GM19452 (cell line): ENCODE data around the gene TBC1D5.

Experiments used
- ATAC-seq: cut with Tn5 transposase; IDR thresholded peaks from one replicate; pipeline ENCODE4 v1.9.1; 2021; ENCODE audit not compliant: unreplicated experiment

TBC1D5 gene

GRCh38 chr3:17190353-17191078 lies 551.9 kb downstream of the TBC1D5 start:
- ATAC-seq = no peak

- ATAC-seq = no peak
Measured at GRCh38 chr3:17188378-17188777, 554.1 kb downstream of the TBC1D5 start.

DNA sequence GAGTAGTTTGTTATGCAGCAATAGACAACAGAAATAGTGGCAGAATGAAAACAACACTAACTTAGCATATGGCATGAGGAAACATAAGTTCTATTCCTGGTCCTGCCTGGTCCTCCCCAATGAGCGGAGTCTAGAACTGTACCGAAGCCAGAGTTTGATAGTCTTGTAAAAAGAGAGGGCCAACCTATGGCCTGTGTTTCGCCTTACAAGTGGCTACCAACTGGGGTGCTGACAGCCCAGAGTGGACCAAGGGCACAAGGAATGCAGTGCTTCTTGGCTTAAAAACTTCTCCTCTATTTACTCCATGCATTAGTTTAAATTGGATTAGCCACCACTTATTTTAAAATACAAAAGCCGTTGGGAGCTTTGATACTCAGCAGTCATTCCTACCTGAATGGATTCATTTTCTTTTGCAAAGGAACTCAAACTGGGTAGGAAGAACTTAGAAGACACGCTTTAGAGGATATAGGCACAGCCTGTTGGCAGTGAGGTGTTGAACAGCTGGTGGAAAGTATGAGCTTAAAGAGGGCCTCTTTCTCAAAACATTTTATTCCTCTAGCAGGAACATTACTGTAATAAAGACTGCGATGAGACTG lies 554.7 kb downstream of the TBC1D5 start:
- ATAC-seq = no peak

GRCh38 chr3:17183951-17184550 lies 558.4 kb downstream of the TBC1D5 start:
- no peak for ATAC-seq

DNA sequence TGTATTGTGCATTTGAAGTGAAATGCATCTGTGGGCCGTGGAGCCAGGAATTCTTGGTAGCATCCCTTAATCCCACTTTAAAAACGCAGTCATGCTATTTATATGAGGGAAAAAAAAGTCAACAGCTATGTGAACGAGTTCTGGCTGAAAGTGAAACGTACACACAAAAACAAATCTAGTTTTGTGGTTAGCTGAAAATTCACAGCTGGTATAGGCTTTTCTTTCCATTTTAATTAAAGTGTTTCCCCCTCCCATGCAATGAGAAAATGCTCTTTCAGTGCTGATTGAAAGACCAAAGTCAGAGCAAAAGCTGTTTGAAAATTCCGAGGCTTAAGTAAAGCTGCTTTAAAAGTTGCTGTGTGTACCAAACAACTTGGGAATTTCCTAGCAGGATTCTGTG lies 560.3 kb downstream of the TBC1D5 start:
- ATAC-seq = peak; percentile 50

DNA sequence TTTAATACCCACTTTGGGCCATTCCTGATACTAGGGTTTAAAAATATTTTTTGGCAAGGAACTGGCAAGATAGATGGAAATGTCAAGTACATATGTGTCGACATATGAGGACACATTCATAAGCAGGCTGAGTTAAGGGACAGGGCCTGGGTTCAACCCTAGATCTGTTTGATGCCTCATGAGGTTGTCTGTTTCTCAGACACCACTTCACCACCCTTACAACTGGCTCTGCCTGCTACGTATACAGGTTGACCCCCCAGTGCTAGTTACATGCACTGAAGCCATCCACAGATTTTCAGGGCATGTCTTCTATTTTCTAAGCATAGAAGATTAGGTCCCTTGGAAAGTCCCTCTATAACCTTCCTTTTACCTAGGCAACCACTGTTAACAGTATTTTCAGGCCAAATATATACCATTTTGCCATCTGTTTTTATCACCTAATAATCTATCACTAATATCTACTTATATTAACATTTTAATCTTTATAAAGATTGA lies 561.0 kb downstream of the TBC1D5 start:
- no peak for ATAC-seq

GRCh38 chr3:17179381-17180205 lies 562.8 kb downstream of the TBC1D5 start:
- ATAC-seq = peak; percentile 70

DNA sequence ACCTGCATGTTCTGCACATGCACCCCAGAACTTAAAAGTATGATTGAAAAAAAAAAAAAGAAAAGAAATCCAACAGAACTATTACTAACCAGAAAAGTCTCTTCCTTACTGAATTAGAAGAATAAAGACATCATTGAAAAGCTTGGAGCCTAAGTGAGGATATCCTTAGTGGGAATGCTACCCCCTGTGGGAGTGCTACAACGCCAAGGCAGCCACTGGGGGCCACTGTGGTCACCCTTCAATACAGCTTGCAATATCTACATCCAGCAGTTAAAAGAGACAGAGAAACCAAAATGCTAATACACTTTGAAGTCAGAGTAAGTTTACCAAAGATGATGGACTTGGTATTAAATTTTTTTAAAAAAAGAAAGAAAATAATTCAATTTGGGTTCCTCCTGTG lies 565.7 kb downstream of the TBC1D5 start:
- no peak for ATAC-seq

- ATAC-seq = no peak
Measured at GRCh38 chr3:17175187-17175807, 567.1 kb downstream of the TBC1D5 start.

DNA sequence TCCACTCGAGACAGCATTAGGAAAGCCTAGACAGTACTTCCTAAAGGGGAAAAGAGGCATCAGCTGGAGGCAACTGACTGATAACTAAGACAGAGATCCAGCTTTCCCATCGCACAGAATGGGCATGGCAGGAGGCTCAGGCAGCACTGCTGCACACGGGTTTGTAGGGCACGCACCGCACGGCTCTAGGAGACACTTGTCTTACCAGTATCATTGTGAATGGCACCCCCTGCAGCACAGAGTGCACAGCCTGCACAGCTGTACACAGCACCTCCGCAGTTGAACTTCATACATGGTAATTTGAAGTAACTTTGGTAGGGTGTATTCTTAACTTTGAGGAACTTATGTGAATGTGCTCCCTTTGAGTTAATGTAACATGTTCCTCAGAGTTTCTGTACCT lies 576.1 kb downstream of the TBC1D5 start:
- ATAC-seq = no peak

DNA sequence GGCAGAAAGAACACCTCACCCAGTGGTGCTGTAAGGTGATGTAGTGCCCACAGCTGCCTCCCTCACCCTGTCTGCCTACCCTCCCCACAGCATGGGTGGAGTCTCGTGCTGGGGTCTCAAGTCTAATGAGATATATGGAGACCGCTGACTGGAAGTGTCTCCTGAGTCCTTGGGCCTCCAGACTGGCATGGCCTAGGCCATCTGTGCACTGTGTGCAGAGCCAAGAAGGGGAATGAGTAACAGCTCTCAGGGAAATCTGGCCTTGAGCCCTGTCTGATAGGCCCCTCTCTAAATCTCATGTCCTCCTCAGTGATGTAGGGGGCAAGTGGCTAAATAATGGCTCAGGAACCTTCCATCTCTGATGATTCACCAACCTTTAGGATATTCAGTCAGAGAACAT lies 580.3 kb downstream of the TBC1D5 start:
- no peak for ATAC-seq

DNA sequence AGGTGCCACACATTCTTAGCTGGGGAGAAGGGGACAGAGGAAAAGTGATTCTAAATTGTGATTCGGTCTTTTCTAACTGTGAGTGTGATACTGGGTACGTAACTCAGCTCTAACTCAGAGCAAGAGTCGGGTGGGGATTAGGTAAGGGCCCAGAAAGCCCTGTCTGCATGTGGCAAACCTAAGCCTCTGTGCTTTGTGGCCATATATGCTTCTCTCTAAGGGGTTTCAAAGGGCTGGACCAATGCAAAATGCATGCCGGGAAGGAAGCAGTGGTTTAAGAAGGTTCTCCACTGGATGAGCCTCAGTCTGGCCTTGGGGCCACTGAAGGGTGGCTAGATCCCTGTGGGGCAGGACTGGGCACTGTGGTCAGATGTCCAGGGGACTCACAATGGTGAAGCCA lies 581.8 kb downstream of the TBC1D5 start:
- ATAC-seq = no peak

- ATAC-seq = no peak
Measured at GRCh38 chr3:17158941-17159682, 583.3 kb downstream of the TBC1D5 start.

- ATAC-seq = no peak
Measured at GRCh38 chr3:17157713-17158112, 584.7 kb downstream of the TBC1D5 start.

GRCh38 chr3:17156864-17157263 lies 585.6 kb downstream of the TBC1D5 start:
- no peak for ATAC-seq

- ATAC-seq = no peak
Measured at GRCh38 chr3:17155951-17156350, 586.5 kb downstream of the TBC1D5 start.

DNA sequence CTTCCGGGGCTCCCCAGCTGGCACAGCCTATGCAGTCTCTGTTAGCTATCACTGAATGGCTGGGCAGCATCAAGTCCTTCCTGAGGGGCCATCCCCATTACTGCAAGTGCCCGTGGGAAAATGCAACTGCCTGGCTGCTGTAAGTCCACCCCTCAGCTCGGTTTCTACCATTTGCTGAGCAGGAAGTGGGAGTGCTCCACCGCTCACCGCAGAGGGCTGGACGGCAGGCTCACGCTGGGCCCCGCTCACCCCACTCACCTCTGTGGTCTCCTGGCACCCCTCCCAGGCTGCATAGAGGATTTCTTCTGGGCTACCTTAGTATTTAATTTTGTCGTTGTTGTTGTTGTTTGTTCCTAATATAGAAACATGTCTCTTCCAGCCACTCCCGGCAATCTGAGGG lies 587.5 kb downstream of the TBC1D5 start:
- ATAC-seq = no peak

GRCh38 chr3:17154221-17154620 lies 588.2 kb downstream of the TBC1D5 start:
- no peak for ATAC-seq

DNA sequence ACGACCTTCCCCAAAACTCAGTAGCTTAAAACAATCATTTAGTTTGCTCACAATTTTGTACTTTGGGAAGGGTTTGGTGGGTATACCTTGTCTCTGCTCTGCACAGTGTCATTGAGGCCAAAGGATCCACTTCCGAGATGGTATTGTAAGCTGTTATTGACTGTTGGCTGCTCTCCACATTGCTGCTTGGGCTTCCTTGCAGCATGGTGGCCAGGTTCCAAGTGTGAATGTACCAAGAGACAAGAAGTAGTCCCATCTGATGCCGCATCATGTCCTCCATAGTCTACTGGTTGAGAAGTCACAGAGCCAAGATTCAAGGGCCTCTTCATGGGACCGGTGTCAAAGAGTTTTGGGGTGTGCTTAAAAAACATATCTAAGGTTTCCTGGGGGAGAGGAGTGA lies 589.2 kb downstream of the TBC1D5 start:
- ATAC-seq = no peak
